RCC 7860 (cell line): ENCODE measurements around the gene SPOP.
A peak's percentile ranks its signal among the peaks of the same experiment; 100 is the strongest.
"Not testable (repeated sequence)": the region's sequence is repeated elsewhere in the genome, so short reads cannot be mapped to it uniquely, and the experiment has no call there.

Experiments
- DNase-seq: peaks from one replicate; pipeline ENCODE4 v3.0.0-alpha.2; 2015; ENCODE audit warnings: low spot score
- FAIRE-seq: peaks from 2 replicates; lab custom pipeline; 2012; peaks lifted over from hg19 to GRCh38; lab: Jason Lieb, UNC

Gene SPOP

GRCh38 chr17:49677933-49678847, at the start of gene SPOP:
TSS of gene SPOP (minus strand) at chr17:49678097. CDS start at chr17:49622810, 55,287 bp downstream.
- peak; percentile 97 for DNase-seq
- peak; percentile 81 for FAIRE-seq

- no peak for DNase-seq
- FAIRE-seq: no peak
Observed at GRCh38 chr17:49727380-49727779, 49.5 kb upstream of the SPOP start.

GRCh38 chr17:49725452-49726130, 47.7 kb upstream of the SPOP start:
- FAIRE-seq (no peak), DNase-seq (no peak)

GRCh38 chr17:49724552-49724951, 46.7 kb upstream of the SPOP start:
- not testable (repeated sequence) for DNase-seq, FAIRE-seq

GRCh38 chr17:49723423-49723822, 45.5 kb upstream of the SPOP start:
- no peak for DNase-seq
- no peak for FAIRE-seq

GRCh38 chr17:49722066-49722465, 44.2 kb upstream of the SPOP start:
- no peak for DNase-seq
- FAIRE-seq: no peak

GRCh38 chr17:49717371-49717861, 39.5 kb upstream of the SPOP start:
- no peak for DNase-seq
- FAIRE-seq: no peak

GRCh38 chr17:49716668-49717364, 38.9 kb upstream of the SPOP start:
- no peak for FAIRE-seq
- DNase-seq: no peak

GRCh38 chr17:49715717-49716279, 37.9 kb upstream of the SPOP start:
- FAIRE-seq (no peak), DNase-seq (no peak)

- FAIRE-seq: no peak
Observed at GRCh38 chr17:49715216-49715615, 37.3 kb upstream of the SPOP start.

GRCh38 chr17:49708515-49709183, 30.8 kb upstream of the SPOP start:
- DNase-seq: no peak

More at GRCh38 chr17:49715216-49715615, 37.3 kb upstream of the SPOP start:
- DNase-seq: no peak

GRCh38 chr17:49707608-49708514, 30.0 kb upstream of the SPOP start, which contains the start of gene SLC35B1:
TSS of gene SLC35B1 (minus strand) at chr17:49707964. CDS start at chr17:49707833, 131 bp downstream.
- peak; percentile 84 for FAIRE-seq

More at GRCh38 chr17:49708515-49709183, 30.8 kb upstream of the SPOP start:
- no peak for FAIRE-seq

GRCh38 chr17:49707246-49707607, 29.3 kb upstream of the SPOP start:
- FAIRE-seq (no peak), DNase-seq (no peak)

More at GRCh38 chr17:49707608-49708514, 30.0 kb upstream of the SPOP start, which contains the start of gene SLC35B1:
- DNase-seq: peak; percentile 97

- FAIRE-seq: no peak
- DNase-seq: no peak
Observed at GRCh38 chr17:49705254-49705653, 27.4 kb upstream of the SPOP start.

- no peak for DNase-seq
- FAIRE-seq: no peak
Observed at GRCh38 chr17:49703557-49704277, 25.8 kb upstream of the SPOP start.

- DNase-seq (no peak), FAIRE-seq (no peak)
Observed at GRCh38 chr17:49700960-49701359, 23.1 kb upstream of the SPOP start.

- DNase-seq (no peak), FAIRE-seq (no peak)
Observed at GRCh38 chr17:49699966-49700575, 22.2 kb upstream of the SPOP start.

- no peak for DNase-seq
- no peak for FAIRE-seq
Observed at GRCh38 chr17:49698005-49698404, 20.1 kb upstream of the SPOP start.
